ENCODE data around the gene IKZF1. TPM values are rescaled to one million over a fixed set of nuclear protein-coding genes. Genes with fewer than 3 reads are reported as not detected.

Gene IKZF1
- total and polyA plus RNA-seq, 10 donors: 36.4 to 389 (median 231) TPM

- Histone ChIP-seq H3K36me3 (no peaks in the 10 kb centered on the region), H3K9me3 (no peaks in the 10 kb centered on the region), H3K27me3 (replicated peaks in 1 of 7) (no peaks in the 10 kb centered on the region), H3K4me3 (no peak overlapping the region), H3K27ac (no peak overlapping the region), H3K4me1 (peaks cover 2 to 78% (median 54%) of the 10 kb centered on the region in 6 donors)
- TF ChIP-seq POLR2A (IDR thresholded peaks at IDR 0.05): no peak
- TF ChIP-seq POLR2AphosphoS5 (IDR thresholded peaks at IDR 0.05): no peak
- TF ChIP-seq, protein P1, sequence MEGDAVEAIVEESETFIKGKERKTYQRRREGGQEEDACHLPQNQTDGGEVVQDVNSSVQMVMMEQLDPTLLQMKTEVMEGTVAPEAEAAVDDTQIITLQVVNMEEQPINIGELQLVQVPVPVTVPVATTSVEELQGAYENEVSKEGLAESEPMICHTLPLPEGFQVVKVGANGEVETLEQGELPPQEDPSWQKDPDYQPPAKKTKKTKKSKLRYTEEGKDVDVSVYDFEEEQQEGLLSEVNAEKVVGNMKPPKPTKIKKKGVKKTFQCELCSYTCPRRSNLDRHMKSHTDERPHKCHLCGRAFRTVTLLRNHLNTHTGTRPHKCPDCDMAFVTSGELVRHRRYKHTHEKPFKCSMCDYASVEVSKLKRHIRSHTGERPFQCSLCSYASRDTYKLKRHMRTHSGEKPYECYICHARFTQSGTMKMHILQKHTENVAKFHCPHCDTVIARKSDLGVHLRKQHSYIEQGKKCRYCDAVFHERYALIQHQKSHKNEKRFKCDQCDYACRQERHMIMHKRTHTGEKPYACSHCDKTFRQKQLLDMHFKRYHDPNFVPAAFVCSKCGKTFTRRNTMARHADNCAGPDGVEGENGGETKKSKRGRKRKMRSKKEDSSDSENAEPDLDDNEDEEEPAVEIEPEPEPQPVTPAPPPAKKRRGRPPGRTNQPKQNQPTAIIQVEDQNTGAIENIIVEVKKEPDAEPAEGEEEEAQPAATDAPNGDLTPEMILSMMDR (IDR thresholded peaks at IDR 0.05 in 8 of 11, conservative IDR thresholded peaks at IDR 0.05 in 3 of 11): no peak
- intact Hi-C loops (cut with DNase I; ENCODE audit: low total_unique reads): no loop called here
- 23 to 33% (median 25%) methylated on average over 7 of the region's 7 CpGs for WGBS, 5 donors
- DNase-seq: no peak
Observed at GRCh38 chr7:50274361-50274760, 30.2 kb upstream of the IKZF1 start.

DNA sequence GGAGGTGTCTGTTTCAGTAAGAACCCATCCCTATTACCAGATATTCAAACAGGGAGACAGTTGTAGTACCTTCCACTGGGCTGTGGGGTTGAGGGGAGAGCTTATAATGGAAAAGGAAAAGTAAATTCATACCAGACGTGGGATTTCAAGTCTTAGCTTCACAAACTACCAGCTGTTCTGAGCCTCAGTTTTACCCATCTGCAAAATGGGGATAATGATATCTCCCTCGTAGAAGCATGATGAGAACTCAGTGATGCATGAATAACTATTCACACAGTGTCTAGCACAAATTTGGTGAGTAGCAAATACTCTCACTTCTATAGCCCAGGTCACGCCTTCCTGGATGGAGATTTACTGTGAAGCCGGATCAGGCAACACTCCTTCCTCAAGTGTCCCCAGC lies 29.1 kb upstream of the IKZF1 start:
- no peaks in the 10 kb centered on the region for H3K27me3 ChIP-seq (replicated peaks in 1 of 7)
- TF ChIP-seq, protein P1 (IDR thresholded peaks at IDR 0.05 in 8 of 11, conservative IDR thresholded peaks at IDR 0.05 in 3 of 11): no peak
- TF ChIP-seq POLR2A (IDR thresholded peaks at IDR 0.05) (no peak), POLR2AphosphoS5 (IDR thresholded peaks at IDR 0.05) (no peak)
- H3K4me1 ChIP-seq: peaks cover 0 to 71% (median 44%) of the 10 kb centered on the region in 6 donors
- no peak overlapping the region for H3K27ac ChIP-seq
- DNase-seq: no peak
- WGBS, 5 donors: 72 to 83% (median 80%) methylated on average over 4 of the region's 4 CpGs
- no peaks in the 10 kb centered on the region for H3K36me3 ChIP-seq
- H3K4me3 ChIP-seq: no peak overlapping the region
- no peaks in the 10 kb centered on the region for H3K9me3 ChIP-seq
- intact Hi-C loops (cut with DNase I; ENCODE audit: low total_unique reads): no loop called here

GRCh38 chr7:50276483-50276882 lies 28.0 kb upstream of the IKZF1 start:
- Histone ChIP-seq H3K36me3 (no peaks in the 10 kb centered on the region), H3K9me3 (no peaks in the 10 kb centered on the region), H3K27ac (no peak overlapping the region), H3K4me3 (no peak overlapping the region), H3K4me1 (peaks cover 0 to 71% (median 46%) of the 10 kb centered on the region in 6 donors), H3K27me3 (replicated peaks in 1 of 7) (no peaks in the 10 kb centered on the region)
- no peak for TF ChIP-seq POLR2AphosphoS5 (IDR thresholded peaks at IDR 0.05)
- TF ChIP-seq, protein P1 (IDR thresholded peaks at IDR 0.05 in 8 of 11, conservative IDR thresholded peaks at IDR 0.05 in 3 of 11): no peak
- TF ChIP-seq POLR2A (IDR thresholded peaks at IDR 0.05): no peak
- WGBS, 5 donors: 16 to 46% (median 32%) methylated on average over 1 of the region's 1 CpG
- no peak for DNase-seq
- intact Hi-C loops (cut with DNase I; ENCODE audit: low total_unique reads): no loop called here

DNA sequence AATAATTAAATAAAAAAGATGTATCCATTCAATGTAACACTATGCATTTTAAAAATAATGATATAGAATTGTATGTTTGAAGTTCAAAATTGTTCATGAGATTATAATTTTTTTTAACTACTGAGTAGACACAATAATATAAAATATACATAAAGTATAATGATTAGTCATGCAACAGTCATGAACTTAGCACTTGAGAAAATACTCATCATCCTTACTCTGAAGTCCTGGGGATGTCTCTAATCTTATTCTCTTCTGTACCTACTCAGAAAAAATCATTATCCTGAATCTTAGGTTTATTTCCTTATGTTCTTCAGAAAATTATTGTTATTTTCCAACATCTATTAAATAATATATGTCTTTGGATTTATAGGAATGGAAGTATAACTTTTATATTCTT lies 26.4 kb upstream of the IKZF1 start:
- H3K36me3 ChIP-seq: no peaks in the 10 kb centered on the region
- intact Hi-C loops (cut with DNase I; ENCODE audit: low total_unique reads): no loop called here
- no peak overlapping the region for H3K27ac ChIP-seq
- no peaks in the 10 kb centered on the region for H3K9me3 ChIP-seq
- no peak overlapping the region for H3K4me3 ChIP-seq
- peaks cover 8 to 75% (median 58%) of the 10 kb centered on the region in 6 donors for H3K4me1 ChIP-seq
- no peak for DNase-seq
- H3K27me3 ChIP-seq (replicated peaks in 1 of 7): no peaks in the 10 kb centered on the region
- TF ChIP-seq POLR2A (IDR thresholded peaks at IDR 0.05): no peak
- TF ChIP-seq, protein P1 (IDR thresholded peaks at IDR 0.05 in 8 of 11, conservative IDR thresholded peaks at IDR 0.05 in 3 of 11): no peak
- TF ChIP-seq POLR2AphosphoS5 (IDR thresholded peaks at IDR 0.05): no peak
